ENCODE results near the gene OBP2A.

Gene OBP2A

GRCh38 chr9:135552021-135552697 lies 6.2 kb downstream of the OBP2A start:
- no peak for DNase-seq (ENCODE audit: low read depth)

- no peak for DNase-seq (ENCODE audit: low read depth)
Measured at GRCh38 chr9:135552698-135553171, 6.8 kb downstream of the OBP2A start.

DNA sequence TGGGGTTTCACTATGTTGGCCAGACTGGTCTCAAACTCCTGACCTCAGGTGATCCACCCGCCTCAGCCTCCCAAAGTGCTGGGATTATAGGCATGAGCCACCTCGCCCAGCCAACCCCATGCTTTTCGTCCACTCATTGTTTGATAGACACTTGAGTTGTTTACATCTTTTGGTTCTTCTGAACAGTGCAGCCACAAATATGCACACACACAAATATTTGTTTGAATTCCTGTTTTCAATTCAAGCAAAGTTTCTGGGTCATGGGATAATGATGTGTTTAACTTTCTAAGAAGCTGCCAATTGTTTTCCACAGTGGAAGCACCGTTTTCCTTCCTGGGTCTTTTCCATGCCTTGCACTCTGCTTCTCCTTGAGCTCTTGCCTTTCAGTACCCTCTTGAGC lies 8.8 kb downstream of the OBP2A start:
- DNase-seq (ENCODE audit: low read depth): no peak

DNA sequence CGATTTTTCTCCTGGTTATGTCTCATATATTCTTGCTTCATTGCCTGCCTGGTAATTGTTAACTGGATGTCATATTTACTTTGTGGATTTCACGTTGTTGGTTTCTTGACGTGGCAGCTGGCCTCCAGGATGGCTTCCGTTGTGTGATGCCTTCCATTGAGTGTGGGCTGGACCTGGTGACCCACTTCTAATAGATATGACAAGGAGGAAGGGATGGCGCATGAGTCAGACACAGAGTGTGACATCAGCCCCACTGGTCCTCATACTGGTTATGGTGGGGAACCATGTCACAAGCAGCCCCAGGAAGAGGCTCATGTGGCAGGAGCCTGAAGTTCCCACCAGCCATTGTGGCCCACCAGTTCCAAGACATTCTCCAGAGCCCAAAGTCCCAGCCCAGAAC lies 9.3 kb downstream of the OBP2A start:
- DNase-seq (ENCODE audit: low read depth): no peak

GRCh38 chr9:135555910-135556309 lies 10.0 kb downstream of the OBP2A start:
- no peak for DNase-seq (ENCODE audit: low read depth)

GRCh38 chr9:135559606-135560005 lies 13.7 kb downstream of the OBP2A start:
- DNase-seq (ENCODE audit: low read depth): no peak

- no peak for DNase-seq (ENCODE audit: low read depth)
Measured at GRCh38 chr9:135561391-135562234, 15.7 kb downstream of the OBP2A start, which contains the start of gene PAEP. TSS of gene PAEP (plus strand) at chr9:135561756.

DNA sequence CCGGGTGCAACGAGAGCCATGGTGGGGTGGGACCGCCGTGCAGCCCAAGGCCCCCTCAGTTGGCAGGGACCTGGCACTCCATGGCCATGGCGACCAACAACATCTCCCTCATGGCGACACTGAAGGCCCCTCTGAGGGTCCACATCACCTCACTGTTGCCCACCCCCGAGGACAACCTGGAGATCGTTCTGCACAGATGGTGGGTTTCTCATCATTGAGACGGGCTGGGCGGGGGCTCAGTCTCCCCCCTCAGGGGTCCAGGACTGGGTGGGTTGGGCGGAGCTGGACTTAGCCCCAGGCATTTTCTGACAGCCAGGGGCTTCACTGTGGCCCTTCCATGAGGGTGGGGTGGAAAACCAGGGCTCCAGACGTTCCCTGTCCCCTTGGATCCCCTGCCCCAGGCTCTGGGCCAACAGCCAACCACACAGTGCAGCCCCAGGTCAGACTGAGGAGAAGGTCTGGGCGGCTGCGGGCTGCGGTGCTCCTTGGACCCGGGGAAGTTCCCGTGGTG lies 16.4 kb downstream of the OBP2A start:
- no peak for DNase-seq (ENCODE audit: low read depth)

DNA sequence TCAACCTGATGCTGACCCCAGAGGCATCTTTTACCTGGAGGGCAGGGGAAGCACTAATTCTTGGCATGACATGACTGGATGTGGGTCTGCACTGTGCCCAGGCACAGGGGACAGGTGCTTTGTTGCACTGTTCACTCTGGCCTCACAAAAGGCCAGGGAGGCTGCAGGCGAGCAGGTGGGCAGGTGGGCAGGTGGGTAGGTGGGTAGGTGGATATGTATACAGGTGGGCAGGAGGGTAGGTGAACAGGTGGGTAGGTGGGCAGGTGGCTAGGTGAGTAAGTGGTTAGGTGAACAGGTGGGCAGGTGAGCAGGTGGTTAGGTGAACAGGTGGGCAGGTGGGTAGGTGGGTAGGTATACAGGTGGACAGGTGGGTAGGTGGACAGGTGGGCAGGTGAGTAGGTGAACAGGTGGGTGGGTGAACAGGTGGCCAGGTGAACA lies 17.1 kb downstream of the OBP2A start:
- no peak for DNase-seq (ENCODE audit: low read depth)

DNA sequence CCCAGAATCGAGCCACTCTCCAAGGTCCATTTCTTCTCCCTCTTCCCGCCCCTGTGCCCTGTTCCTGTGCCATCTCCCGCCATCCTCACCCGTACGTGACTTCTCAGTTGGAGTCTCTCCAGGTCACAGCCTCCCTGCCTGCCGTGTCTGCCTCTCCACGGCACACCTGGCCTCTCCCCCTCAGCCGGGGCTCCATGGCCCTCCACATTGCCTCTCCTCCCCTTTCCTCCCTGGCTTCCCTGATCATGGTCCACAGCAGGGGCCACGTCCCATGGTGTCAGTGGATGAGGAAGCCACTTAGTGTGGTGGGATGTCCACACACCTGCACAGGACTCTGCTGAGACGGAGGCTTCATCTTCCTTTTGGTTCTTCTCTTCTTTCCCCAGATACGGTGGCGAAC lies 17.9 kb downstream of the OBP2A start:
- no peak for DNase-seq (ENCODE audit: low read depth)

- DNase-seq (ENCODE audit: low read depth): no peak
Measured at GRCh38 chr9:135565141-135565628, 19.3 kb downstream of the OBP2A start.

DNA sequence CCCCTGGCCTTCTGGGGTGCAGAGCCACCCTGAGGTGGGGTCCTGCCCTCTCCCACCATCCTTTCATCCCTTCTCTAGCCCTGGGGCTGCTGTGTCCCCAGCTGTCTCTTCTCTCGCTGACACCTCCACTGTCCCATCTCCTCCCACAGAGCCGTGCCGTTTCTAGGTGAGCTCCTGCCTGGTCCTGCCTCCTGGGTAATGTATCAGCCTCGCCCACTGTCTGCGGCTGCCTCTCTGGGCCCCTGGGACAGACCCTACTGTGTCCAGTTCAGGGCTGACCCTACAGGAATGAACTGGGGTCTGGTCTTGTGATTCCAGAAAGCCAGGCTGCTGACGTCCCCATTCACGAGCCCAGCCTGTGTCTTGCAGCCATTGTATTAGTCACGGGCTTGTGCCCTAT lies 19.7 kb downstream of the OBP2A start:
- no peak for DNase-seq (ENCODE audit: low read depth)

- DNase-seq (ENCODE audit: low read depth): no peak
Measured at GRCh38 chr9:135566552-135566951, 20.6 kb downstream of the OBP2A start.

DNA sequence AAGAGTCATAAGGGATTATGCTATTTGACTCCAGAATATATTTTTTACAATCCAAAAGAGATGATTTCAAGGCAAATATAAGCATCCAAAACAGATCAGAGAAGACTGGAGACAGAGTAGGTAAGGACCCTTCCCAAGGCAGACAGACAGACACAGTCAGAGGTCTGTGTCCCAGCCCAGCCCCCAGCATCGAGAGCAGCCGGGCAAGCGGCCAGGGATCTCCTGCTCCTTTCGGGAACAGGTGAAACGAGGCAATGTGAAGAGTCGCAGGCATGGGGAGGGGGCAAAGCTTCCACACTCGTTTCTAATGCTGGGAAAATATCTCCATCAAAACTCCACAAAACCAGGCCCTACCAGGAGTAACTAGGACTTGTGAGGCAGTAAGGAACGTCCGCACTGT lies 21.4 kb downstream of the OBP2A start:
- DNase-seq (ENCODE audit: low read depth): no peak

DNA sequence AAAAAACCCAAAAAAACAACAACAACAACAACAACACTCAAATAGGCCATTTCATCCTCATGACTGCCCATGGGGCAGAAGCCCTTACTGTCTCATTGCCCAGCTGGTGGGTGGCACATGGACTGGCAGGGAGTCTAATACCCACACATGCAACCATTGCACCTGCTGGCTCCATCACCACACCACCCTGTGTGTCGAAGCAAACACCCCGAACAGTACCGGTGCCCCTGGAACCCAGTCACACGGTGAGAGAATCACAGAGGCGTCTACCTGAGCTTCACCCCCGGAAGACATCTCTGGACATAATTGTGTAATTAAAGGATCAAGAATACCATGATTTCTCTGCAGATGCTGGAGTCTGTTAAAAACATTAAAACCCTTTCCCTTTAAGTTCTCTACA lies 22.1 kb downstream of the OBP2A start:
- no peak for DNase-seq (ENCODE audit: low read depth)

- no peak for DNase-seq (ENCODE audit: low read depth)
Measured at GRCh38 chr9:135570456-135570855, 24.5 kb downstream of the OBP2A start.

DNA sequence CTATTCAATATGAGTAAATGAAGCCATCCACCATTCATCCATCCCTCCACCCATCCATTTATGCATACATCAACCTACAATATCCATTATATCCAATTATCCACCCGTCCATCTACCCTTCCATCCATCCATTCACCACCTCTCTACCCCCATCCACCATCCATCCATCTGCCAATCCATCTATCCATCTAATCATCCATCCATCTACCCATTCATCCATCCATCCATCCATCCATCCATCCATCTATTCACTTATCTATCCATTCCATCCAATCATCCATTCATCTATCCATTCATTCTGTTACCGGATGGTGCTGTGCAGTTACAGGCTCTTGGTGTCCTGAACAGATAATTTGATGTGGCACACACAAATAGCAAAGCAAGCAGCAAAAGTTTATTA lies 26.3 kb downstream of the OBP2A start:
- DNase-seq (ENCODE audit: low read depth): no peak

DNA sequence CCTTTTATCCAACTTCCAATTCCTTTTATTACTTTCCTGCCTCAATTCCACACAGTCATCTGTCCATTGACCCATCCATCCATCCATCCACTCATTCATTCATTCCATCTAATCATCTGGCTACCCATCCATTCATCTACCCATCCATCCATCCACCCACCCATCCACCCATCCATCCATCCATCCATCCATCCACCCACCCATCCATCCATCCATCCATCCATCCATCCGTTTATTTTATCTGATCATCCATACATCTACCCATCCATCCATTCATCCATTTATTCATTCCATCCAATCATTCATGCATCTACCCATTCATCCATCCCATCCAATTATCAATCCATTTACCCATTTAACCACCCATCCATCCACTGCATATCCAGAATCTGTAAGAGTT lies 27.2 kb downstream of the OBP2A start:
- no peak for DNase-seq (ENCODE audit: low read depth)

DNA sequence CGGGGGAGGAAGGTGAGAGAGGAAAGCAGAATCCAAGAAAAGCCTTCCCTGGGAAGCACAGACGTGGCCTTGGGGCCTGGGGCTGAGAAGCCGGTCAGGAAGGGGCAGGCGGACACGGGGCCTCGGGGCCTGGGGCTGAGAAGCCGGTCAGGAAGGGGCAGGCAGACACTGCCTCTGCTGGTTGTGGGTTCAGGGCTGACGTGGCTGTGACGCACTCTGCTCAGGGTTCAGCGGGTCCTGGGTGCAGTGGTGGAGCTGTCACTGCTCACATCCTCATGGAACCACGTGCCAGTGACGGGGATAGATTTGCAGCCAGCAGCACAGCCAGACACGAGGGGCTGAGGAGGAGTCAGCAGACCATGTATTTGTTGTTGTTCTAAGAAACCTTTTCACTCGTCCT lies 28.4 kb downstream of the OBP2A start:
- no peak for DNase-seq (ENCODE audit: low read depth)

DNA sequence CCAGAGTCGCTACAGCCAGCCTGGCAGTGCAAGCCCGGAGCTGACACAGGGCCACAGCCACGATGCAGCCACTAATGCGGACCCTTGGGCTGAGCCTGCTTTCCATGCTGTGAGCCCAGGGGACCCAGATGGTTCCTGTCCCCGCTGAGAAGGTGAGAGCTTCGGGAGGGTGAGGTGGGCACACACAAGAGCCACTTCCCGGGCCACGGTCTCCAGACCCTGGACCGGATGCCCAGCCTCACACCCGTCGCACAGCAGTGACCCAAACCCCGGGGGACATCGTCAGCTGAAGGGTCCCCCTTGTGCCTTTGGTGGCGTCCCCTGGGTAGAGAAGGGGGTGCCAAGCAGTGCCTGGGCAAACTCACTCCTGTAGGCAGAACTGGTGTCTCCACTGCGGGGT lies 29.0 kb downstream of the OBP2A start:
- DNase-seq (ENCODE audit: low read depth): no peak

DNA sequence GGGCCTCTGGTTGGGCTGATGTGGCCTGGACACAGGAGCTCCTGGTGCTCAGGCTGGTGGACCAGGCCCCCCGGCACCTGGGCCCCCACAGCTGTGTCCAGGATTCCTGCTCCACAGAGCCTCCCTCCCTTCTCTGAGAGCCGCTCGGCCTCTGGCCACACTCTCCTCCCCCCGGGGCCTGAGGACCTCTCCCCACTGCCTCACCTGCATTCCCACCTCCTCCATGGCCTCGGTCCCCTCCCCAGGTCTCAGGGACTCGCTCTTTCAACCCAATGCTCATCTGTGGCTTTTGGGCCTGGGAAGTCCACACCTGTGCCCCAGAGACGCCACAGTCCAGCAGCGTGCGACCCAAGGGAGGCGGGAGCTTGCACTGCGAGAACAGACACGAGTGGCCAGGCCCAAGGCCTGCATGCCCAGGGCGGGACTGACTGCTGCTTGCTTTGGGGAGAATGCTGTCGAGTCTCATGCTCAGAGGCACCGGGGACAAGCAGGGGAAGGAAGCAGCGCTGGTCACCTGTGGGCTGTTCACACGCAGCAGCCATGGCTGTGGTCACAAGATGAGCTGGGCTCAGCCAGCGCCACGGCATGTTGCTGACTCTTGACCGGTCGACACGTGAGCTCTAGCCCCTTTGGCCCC lies 30.2 kb downstream of the OBP2A start:
- no peak for DNase-seq (ENCODE audit: low read depth)

DNA sequence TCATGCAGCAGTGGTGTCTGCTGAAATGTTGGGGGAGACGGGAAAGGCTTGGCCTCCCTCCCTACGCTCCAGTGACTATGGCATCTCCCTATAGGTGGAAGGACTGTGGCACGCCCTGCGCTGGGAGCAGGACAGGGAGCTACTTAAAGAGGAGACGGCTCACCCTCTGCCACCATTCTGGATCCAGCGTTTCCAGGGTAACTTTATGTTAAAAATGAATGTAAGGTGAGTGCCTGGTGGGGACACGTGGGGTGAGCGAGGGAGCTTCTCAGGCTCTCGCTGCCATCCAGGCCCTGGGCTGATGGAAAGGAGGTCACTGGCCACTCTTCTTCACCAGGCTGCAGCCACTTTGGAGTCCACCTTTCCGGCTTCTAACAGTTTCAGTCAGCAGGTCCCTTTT lies 31.3 kb downstream of the OBP2A start:
- DNase-seq (ENCODE audit: low read depth): no peak

GRCh38 chr9:135579356-135579755 lies 33.4 kb downstream of the OBP2A start:
- DNase-seq (ENCODE audit: low read depth): no peak
